Measurements from ENCODE around the gene UQCRHL. TPM values are rescaled to one million over a fixed set of nuclear protein-coding genes. Genes with fewer than 3 reads are reported as not detected.

UQCRHL gene
- total and polyA plus RNA-seq, 2 of the 4 experiments (the other 2 are of a cell fraction): 1.4 to 2.4 TPM

DNA sequence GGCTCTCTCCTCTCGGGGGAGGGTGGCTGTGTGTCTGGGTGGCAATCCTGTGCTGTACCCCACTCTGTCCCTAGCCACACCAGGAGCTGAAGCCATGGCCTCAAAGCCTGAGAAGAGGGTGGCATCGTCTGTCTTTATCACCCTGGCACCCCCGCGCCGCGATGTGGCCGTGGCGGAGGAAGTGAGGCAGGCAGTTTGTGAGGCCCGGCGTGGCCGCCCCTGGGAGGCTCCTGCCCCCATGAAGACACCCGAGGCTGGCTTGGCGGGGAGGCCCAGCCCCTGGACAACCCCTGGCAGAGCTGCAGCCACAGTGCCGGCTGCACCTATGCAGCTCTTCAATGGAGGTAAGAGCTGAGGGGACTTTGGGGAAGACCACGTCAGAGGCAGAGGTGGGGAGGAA lies 42.6 kb downstream of the UQCRHL start:
- ChIA-PET CTCF (no interaction called here), POLR2A (ENCODE audit: unreplicated experiment) (no interaction called here)
- peaks cover 46% of the 10 kb centered on the region for H4K20me1 ChIP-seq (ENCODE audit: insufficient read depth, low read length)

More for the DNA sequence above, 42.6 kb downstream of the UQCRHL start:
- no peak overlapping the region for H2AK9ac ChIP-seq (replicated peaks; ENCODE audit: low read depth, low read length, poor library complexity)
- no peak overlapping the region for H3K4me2 ChIP-seq (ENCODE audit: low read depth, low read length)
- TF ChIP-seq FOS (IDR thresholded peaks at IDR 0.05; ENCODE audit: low read depth, low read length): no peak
- TF ChIP-seq MXI1 (IDR thresholded peaks at IDR 0.05; ENCODE audit: borderline replicate concordance, low read depth, low read length): no peak
- TF ChIP-seq, protein P1, sequence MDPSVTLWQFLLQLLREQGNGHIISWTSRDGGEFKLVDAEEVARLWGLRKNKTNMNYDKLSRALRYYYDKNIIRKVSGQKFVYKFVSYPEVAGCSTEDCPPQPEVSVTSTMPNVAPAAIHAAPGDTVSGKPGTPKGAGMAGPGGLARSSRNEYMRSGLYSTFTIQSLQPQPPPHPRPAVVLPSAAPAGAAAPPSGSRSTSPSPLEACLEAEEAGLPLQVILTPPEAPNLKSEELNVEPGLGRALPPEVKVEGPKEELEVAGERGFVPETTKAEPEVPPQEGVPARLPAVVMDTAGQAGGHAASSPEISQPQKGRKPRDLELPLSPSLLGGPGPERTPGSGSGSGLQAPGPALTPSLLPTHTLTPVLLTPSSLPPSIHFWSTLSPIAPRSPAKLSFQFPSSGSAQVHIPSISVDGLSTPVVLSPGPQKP (IDR thresholded peaks at IDR 0.05; ENCODE audit: borderline replicate concordance, low read depth, low read length): no peak
- no peak for TF ChIP-seq SMC3 (IDR thresholded peaks at IDR 0.05; ENCODE audit: low read depth, low read length)
- no peak for TF ChIP-seq POLR2A (IDR thresholded peaks at IDR 0.05; ENCODE audit: low read depth, low read length)
- TF ChIP-seq BHLHE40 (IDR thresholded peaks at IDR 0.05; ENCODE audit: low read depth, low read length): no peak
- TF ChIP-seq RCOR1 (IDR thresholded peaks at IDR 0.05; ENCODE audit: insufficient replicate concordance, low read length): no peak
- no peak for TF ChIP-seq MAFK (IDR thresholded peaks at IDR 0.05; ENCODE audit: low read depth, low read length)
- no peak for TF ChIP-seq RAD21 (IDR thresholded peaks at IDR 0.05; ENCODE audit: low read length)
- no peak for TF ChIP-seq NFE2L2 (IDR thresholded peaks at IDR 0.05; ENCODE audit: low read depth, low read length)
- no peak for TF ChIP-seq MAZ (IDR thresholded peaks at IDR 0.05; ENCODE audit: borderline replicate concordance, low read depth, low read length)
- TF ChIP-seq, protein P2, sequence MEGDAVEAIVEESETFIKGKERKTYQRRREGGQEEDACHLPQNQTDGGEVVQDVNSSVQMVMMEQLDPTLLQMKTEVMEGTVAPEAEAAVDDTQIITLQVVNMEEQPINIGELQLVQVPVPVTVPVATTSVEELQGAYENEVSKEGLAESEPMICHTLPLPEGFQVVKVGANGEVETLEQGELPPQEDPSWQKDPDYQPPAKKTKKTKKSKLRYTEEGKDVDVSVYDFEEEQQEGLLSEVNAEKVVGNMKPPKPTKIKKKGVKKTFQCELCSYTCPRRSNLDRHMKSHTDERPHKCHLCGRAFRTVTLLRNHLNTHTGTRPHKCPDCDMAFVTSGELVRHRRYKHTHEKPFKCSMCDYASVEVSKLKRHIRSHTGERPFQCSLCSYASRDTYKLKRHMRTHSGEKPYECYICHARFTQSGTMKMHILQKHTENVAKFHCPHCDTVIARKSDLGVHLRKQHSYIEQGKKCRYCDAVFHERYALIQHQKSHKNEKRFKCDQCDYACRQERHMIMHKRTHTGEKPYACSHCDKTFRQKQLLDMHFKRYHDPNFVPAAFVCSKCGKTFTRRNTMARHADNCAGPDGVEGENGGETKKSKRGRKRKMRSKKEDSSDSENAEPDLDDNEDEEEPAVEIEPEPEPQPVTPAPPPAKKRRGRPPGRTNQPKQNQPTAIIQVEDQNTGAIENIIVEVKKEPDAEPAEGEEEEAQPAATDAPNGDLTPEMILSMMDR (conservative IDR thresholded peaks at IDR 0.05; ENCODE audit: low read depth, low read length): no peak
- no peak for TF ChIP-seq RFX5 (IDR thresholded peaks at IDR 0.05; ENCODE audit: low read depth, low read length)
- TF ChIP-seq, protein P3, sequence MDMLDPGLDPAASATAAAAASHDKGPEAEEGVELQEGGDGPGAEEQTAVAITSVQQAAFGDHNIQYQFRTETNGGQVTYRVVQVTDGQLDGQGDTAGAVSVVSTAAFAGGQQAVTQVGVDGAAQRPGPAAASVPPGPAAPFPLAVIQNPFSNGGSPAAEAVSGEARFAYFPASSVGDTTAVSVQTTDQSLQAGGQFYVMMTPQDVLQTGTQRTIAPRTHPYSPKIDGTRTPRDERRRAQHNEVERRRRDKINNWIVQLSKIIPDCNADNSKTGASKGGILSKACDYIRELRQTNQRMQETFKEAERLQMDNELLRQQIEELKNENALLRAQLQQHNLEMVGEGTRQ (IDR thresholded peaks at IDR 0.05; ENCODE audit: low read depth, low read length): no peak
- no peak for TF ChIP-seq CHD1 (IDR thresholded peaks at IDR 0.05; ENCODE audit: low read depth, low read length)
- TF ChIP-seq CEBPB (IDR thresholded peaks at IDR 0.05; ENCODE audit: low read depth, low read length): no peak
- WGBS, 2 experiments (ENCODE audit: extremely low coverage in 2 of 2, insufficient read length in 1 of 2): 92% methylated on average over 6 of the region's 15 CpGs; no CpG with 5 or more reads in 1 of the 2 experiments
- H3K14ac ChIP-seq (replicated peaks; ENCODE audit: low read depth, low read length): no peak overlapping the region
- H2AK5ac ChIP-seq (ENCODE audit: low read depth, low read length): no peak overlapping the region
- H3K79me1 ChIP-seq (ENCODE audit: low read depth in 1 of 2, low read length in 2 of 2): peaks cover 27 to 48% of the 10 kb centered on the region in 2 experiments
- no peak overlapping the region for H4K91ac ChIP-seq (ENCODE audit: insufficient read depth, low read depth, low read length)
- H2BK5ac ChIP-seq (ENCODE audit: low read depth, low read length, poor library complexity, severe bottlenecking): no peak overlapping the region
- H3K27me3 ChIP-seq (ENCODE audit: control insufficient read depth, insufficient read depth, low read length): no peaks in the 10 kb centered on the region
- no peak overlapping the region for H4K8ac ChIP-seq (ENCODE audit: low read depth in 2 of 2, low read length in 2 of 2)
- no peak overlapping the region for H4K5ac ChIP-seq (ENCODE audit: low read depth, low read length)
- no peak overlapping the region for H3K4me3 ChIP-seq (ENCODE audit: insufficient read depth, low read depth, low read length)
- H3K9me1 ChIP-seq (ENCODE audit: insufficient read depth, low read length): peaks cover 17% of the 10 kb centered on the region
- in situ Hi-C loops (cut with MboI; ENCODE audit: low sequenced_read_pairs): no loop called here
- BruUV-seq (replicated peaks): no TSS peak
- no peak overlapping the region for H3K23ac ChIP-seq (ENCODE audit: low read depth, low read length)
- no peak overlapping the region for H3K56ac ChIP-seq (ENCODE audit: extremely low read depth, insufficient read depth, low read length)
- no peak overlapping the region for H3K27ac ChIP-seq (ENCODE audit: insufficient read depth, low read length)
- intact Hi-C loops (cut with micrococcal nuclease): no loop called here
- H3K4ac ChIP-seq (ENCODE audit: low read depth, low read length): no peak overlapping the region
- H2BK20ac ChIP-seq (ENCODE audit: low read depth, low read length): no peak overlapping the region
- H3K18ac ChIP-seq (ENCODE audit: low read depth, low read length): no peak overlapping the region
- no peak overlapping the region for H2AFZ ChIP-seq (replicated peaks; ENCODE audit: low read length, poor library complexity)
- dilution Hi-C loops (cut with HindIII; ENCODE audit: low sequenced_read_pairs, unreplicated experiment): no loop called here
- no peak overlapping the region for H3K9ac ChIP-seq (ENCODE audit: low read depth, low read length)
- ATAC-seq (ENCODE audit: low read depth): no peak
- H2BK120ac ChIP-seq (ENCODE audit: low read depth, low read length): no peak overlapping the region
- no peak for DNase-seq
- no peak overlapping the region for H2BK15ac ChIP-seq (ENCODE audit: low read depth, low read length)
- peaks cover 43% of the 10 kb centered on the region for H3K36me3 ChIP-seq (ENCODE audit: control insufficient read depth, insufficient read depth, low read length)
- H3K4me1 ChIP-seq (ENCODE audit: control insufficient read depth, insufficient read depth, low read length): peaks cover 11% of the 10 kb centered on the region
- no peaks in the 10 kb centered on the region for H3K9me3 ChIP-seq (ENCODE audit: control insufficient read depth, insufficient read depth, low read length)

All from IMR-90 (cell line).